Adrenal gland (tissue), 12 donors: ENCODE data around the gene PPFIA3. TPM values are rescaled to one million over a fixed set of nuclear protein-coding genes. Genes with fewer than 3 reads are reported as not detected.
"Not testable (repeated sequence)": the region's sequence is repeated elsewhere in the genome, so short reads cannot be mapped to it uniquely, and the experiment has no call there.

Source experiments
- DNase-seq, 7 donors: peaks; one replicate each; pipeline ENCODE4 v3.0.0-alpha.2; 2019 to 2020
- H3K27ac ChIP-seq, 5 donors: fragments of 200-600 bp; sonication (generic) in 4 of 5; 1 replicate in 3 of 5; 2 replicates in 2 of 5; pipeline versions ENCODE4 v1.5.1 to v1.8.0; 2016 to 2020; ENCODE audit warnings: mild to moderate bottlenecking in 1 of 5
- H3K27me3 ChIP-seq: fragments of 200-600 bp; 2 replicates; pipeline ENCODE4 v1.8.0; 2021
- H3K36me3 ChIP-seq, 2 donors: fragments of 200-600 bp; replicated peaks in 1 of 2; 1 replicate in 1 of 2; 2 replicates in 1 of 2; pipeline versions ENCODE4 v1.5.1 to v1.8.0; 2018 to 2022
- H3K4me1 ChIP-seq, 2 donors: fragments of 200-600 bp; replicated peaks in 1 of 2; 1 replicate in 1 of 2; 2 replicates in 1 of 2; pipeline versions ENCODE4 v1.5.1 to v1.8.0; 2018 to 2021
- H3K4me3 ChIP-seq, 4 donors: fragments of 200-600 bp; sonication (generic) in 3 of 4; one replicate each; pipeline ENCODE4 v1.5.1; 2016 to 2018
- H3K9me3 ChIP-seq, 3 donors: fragments of 200-600 bp; sonication (generic) in 1 of 3; replicated peaks in 1 of 3; 1 replicate in 2 of 3; 2 replicates in 1 of 3; pipeline versions ENCODE4 v1.5.1 to v1.8.0; 2016 to 2021
- CTCF ChIP-seq, 6 experiments: fragments of 450-650 bp in 4 of 6; fragments of 200-600 bp in 2 of 6; sonication (generic) in 1 of 6; IDR thresholded peaks; 1 replicate in 5 of 6; 2 replicates in 1 of 6; pipeline versions ENCODE4 v1.5.1 to v1.8.0; 2016 to 2021; ENCODE audit warnings: antibody characterized with exemption in 6 of 6, mild to moderate bottlenecking in 2 of 6, moderate library complexity in 1 of 6
- POLR2A ChIP-seq, 2 donors: fragments of 450-650 bp; IDR thresholded peaks; one replicate each; pipeline ENCODE4 v1.6.1; 2017; ENCODE audit warnings: antibody characterized with exemption in 2 of 2, mild to moderate bottlenecking in 2 of 2, moderate library complexity in 1 of 2
- WGBS, 4 donors: extraction: QIAGEN DNeasy Blood & Tissue Kit in 2 of 4; methylation state at CpG; one replicate each; pipeline versions ENCODE4 v1.1.5 to v1.1.7; 2013 to 2017; 5-methylcytosine and 5-hydroxymethylcytosine counted together
- intact Hi-C, 2 donors: fragments of 100-400 bp; cut with DNase I; formaldehyde crosslinking; loops; one replicate each; pipeline versions ENCODE4 v1.14.1 to v1.15.0; 2022 to 2023
- polyA plus RNA-seq, 3 donors: library from polyadenylated mRNA; stranded (reverse); fragments of 200-250 nt in 2 of 3; fragments of 350-450 nt in 1 of 3; fragmentation: Illumina TruSeq in 1 of 3; extraction: RNeasy Lipid Tissue Mini Kit (QIAGEN cat#74804) in 1 of 3; gene quantifications; one replicate each; pipeline ENCODE4 v1.2.3, GENCODE V29; 2013 to 2014
- total RNA-seq, 9 donors: library from RNA; depleted of rRNA in 4 of 9; stranded (reverse); fragments of >200 nt in 4 of 9; fragments of 120-200 nt in 1 of 9; fragmentation: NEBNext Ultra II Directional in 1 of 9; extraction: Animal tissue kit (Norgen Biotek cat#: 25700) in 1 of 9; gene quantifications; one replicate each; pipeline versions ENCODE4 v1.1.0 to v1.2.4, GENCODE V29; 2013 to 2023
- donor health status: healthy with polysubstance abuse.
- donor health status: Bipolar disorder and iron deficiency.
- donor health status: DM: yes; HTN: yes; CAD: no.
- donor health status: DM: no; HTN: no; CAD: no.
- donor health status: DM: no; HTN: no; CAD: no.
- donor health status: DM: yes; HTN: yes; CAD: no.

The PPFIA3 gene
- total and polyA plus RNA-seq, 12 donors: 2.9 to 60.2 (median 14.9) TPM

GRCh38 chr19:49073514-49074378 lies 45.6 kb upstream of the PPFIA3 start:
- TF ChIP-seq POLR2A (IDR thresholded peaks at IDR 0.05) (no peak), CTCF (IDR thresholded peaks at IDR 0.05) (peak in 1 of 6 experiments; percentile 19)
- no peaks in the 10 kb centered on the region for H3K9me3 ChIP-seq
- DNase-seq: no peak
- H3K36me3 ChIP-seq: no peaks in the 10 kb centered on the region
- no peaks in the 10 kb centered on the region for H3K4me1 ChIP-seq
- intact Hi-C loops: loop anchor here in 1 of 2 donors (10.0 kb wide), 1 partner anchor 141 kb away; no protein-coding TSS in a partner anchor
- H3K4me3 ChIP-seq: no peak overlapping the region
- no peak overlapping the region for H3K27ac ChIP-seq
- 51 to 60% (median 55%) methylated on average over 21 to 23 of the region's 23 CpGs for WGBS, 4 donors
- peaks cover 43% of the 10 kb centered on the region for H3K27me3 ChIP-seq

- peak; percentile 48 to 86 (median 78) for TF ChIP-seq CTCF (IDR thresholded peaks at IDR 0.05)
- H3K9me3 ChIP-seq, H3K36me3 ChIP-seq, H3K27ac ChIP-seq, H3K4me3 ChIP-seq, H3K4me1 ChIP-seq: not testable (repeated sequence)
- intact Hi-C loops: loop anchor here in 1 of 2 donors (5.0 to 10.0 kb wide), 2 partner anchors 82 to 140 kb away; partner anchors contain the start of genes HRC and TRPM4
- 14 to 40% (median 15%) methylated on average over 2 to 9 of the region's 9 CpGs for WGBS, 4 donors
- peak; percentile 63 to 90 (median 83) for DNase-seq
- peaks cover 43% of the 10 kb centered on the region for H3K27me3 ChIP-seq
These were observed 44.5 kb upstream of the PPFIA3 start for GRCh38 chr19:49074869-49075268.

GRCh38 chr19:49080392-49080791 lies 39.0 kb upstream of the PPFIA3 start:
- Histone ChIP-seq H3K27me3 (no peaks in the 10 kb centered on the region), H3K4me3 (no peak overlapping the region), H3K36me3 (no peaks in the 10 kb centered on the region), H3K4me1 (peaks cover 0 to 5% of the 10 kb centered on the region in 2 donors), H3K9me3 (no peaks in the 10 kb centered on the region), H3K27ac (no peak overlapping the region)
- peak in 1 of 7 donors; percentile 33 for DNase-seq
- WGBS, 4 donors: 63 to 87% (median 80%) methylated on average over 4 of the region's 4 CpGs
- intact Hi-C loops: no loop called here
- TF ChIP-seq POLR2A (IDR thresholded peaks at IDR 0.05): no peak
- TF ChIP-seq CTCF (IDR thresholded peaks at IDR 0.05): no peak

GRCh38 chr19:49081273-49081672 lies 38.1 kb upstream of the PPFIA3 start:
- TF ChIP-seq POLR2A (IDR thresholded peaks at IDR 0.05): no peak
- no peak for TF ChIP-seq CTCF (IDR thresholded peaks at IDR 0.05)
- H3K4me1 ChIP-seq: peaks cover 4 to 9% of the 10 kb centered on the region in 2 donors
- no peak overlapping the region for H3K4me3 ChIP-seq
- 86 to 94% (median 89%) methylated on average over 1 of the region's 1 CpG for WGBS, 4 donors
- H3K27ac ChIP-seq: no peak overlapping the region
- H3K9me3 ChIP-seq: no peaks in the 10 kb centered on the region
- no peak for DNase-seq
- intact Hi-C loops: no loop called here
- H3K36me3 ChIP-seq: no peaks in the 10 kb centered on the region
- no peaks in the 10 kb centered on the region for H3K27me3 ChIP-seq
